Measurements from ENCODE around the gene MAL. TPM values are rescaled to one million over a fixed set of nuclear protein-coding genes. Genes with fewer than 3 reads are reported as not detected.
A peak's percentile ranks its signal among the peaks of the same experiment; 100 is the strongest.

MAL gene
- total RNA-seq, 1 donor from 2014 or later: 0.41 TPM

DNA sequence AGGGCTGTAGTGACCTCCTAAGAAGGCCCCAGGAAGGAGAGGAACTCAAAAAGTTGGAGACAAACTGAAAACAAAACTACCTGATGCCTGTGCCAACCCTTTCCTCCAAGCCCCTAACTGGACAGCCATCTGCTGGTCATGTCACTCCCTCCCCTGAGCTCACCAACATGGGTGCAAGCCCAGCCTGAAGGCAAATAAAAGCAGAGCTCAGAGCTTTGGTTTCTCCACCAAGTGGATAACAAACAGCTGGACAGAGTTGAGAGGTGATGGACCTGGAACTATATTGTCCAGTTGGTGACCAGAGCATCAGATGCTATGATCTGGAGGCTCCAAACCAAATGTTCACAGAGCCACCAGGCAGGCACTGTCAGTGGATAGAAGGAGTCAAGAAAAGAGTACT lies 34.6 kb upstream of the MAL start:
- Histone ChIP-seq H3K27me3 (ENCODE audit: insufficient read depth, low read length) (peaks cover 10% of the 10 kb centered on the region), H3K36me3 (ENCODE audit: insufficient read depth, low read length) (no peaks in the 10 kb centered on the region), H3K27ac (ENCODE audit: low read depth, low read length) (no peak overlapping the region), H3K4me1 (ENCODE audit: insufficient read depth, low read length) (no peaks in the 10 kb centered on the region), H4K20me1 (ENCODE audit: insufficient read depth, low read length) (no peaks in the 10 kb centered on the region), H2AFZ (ENCODE audit: low read depth, low read length) (no peak overlapping the region), H3K4me2 (ENCODE audit: low read length) (no peak overlapping the region), H3K9me3 (ENCODE audit: insufficient read depth, low read depth, low read length) (no peaks in the 10 kb centered on the region), H3K79me2 (ENCODE audit: insufficient read depth, low read length) (no peaks in the 10 kb centered on the region), H3K4me3 (ENCODE audit: insufficient read depth, low read depth, low read length) (no peak overlapping the region), H3K9ac (ENCODE audit: low read length) (no peak overlapping the region)
- Mint-ChIP-seq H3K27ac (ENCODE audit: unreplicated experiment) (no peak overlapping the region), H3K4me3 (ENCODE audit: unreplicated experiment) (no peak overlapping the region), H3K9me3 (ENCODE audit: unreplicated experiment) (peaks cover 3% of the 10 kb centered on the region), H3K27me3 (ENCODE audit: low read depth, unreplicated experiment) (peaks cover 54% of the 10 kb centered on the region), H3K4me1 (ENCODE audit: low read depth, unreplicated experiment) (no peaks in the 10 kb centered on the region), H3K36me3 (ENCODE audit: low read depth, unreplicated experiment) (no peaks in the 10 kb centered on the region)
- TF ChIP-seq, protein P1, sequence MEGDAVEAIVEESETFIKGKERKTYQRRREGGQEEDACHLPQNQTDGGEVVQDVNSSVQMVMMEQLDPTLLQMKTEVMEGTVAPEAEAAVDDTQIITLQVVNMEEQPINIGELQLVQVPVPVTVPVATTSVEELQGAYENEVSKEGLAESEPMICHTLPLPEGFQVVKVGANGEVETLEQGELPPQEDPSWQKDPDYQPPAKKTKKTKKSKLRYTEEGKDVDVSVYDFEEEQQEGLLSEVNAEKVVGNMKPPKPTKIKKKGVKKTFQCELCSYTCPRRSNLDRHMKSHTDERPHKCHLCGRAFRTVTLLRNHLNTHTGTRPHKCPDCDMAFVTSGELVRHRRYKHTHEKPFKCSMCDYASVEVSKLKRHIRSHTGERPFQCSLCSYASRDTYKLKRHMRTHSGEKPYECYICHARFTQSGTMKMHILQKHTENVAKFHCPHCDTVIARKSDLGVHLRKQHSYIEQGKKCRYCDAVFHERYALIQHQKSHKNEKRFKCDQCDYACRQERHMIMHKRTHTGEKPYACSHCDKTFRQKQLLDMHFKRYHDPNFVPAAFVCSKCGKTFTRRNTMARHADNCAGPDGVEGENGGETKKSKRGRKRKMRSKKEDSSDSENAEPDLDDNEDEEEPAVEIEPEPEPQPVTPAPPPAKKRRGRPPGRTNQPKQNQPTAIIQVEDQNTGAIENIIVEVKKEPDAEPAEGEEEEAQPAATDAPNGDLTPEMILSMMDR (IDR thresholded peaks at IDR 0.05; ENCODE audit: insufficient read depth, low read depth, low read length): no peak
- no peak for TF ChIP-seq EZH2 (IDR thresholded peaks at IDR 0.05; ENCODE audit: insufficient read depth, low read length)
- FAIRE-seq (no peak), DNase-seq (ENCODE audit: low read depth) (no peak)

DNA sequence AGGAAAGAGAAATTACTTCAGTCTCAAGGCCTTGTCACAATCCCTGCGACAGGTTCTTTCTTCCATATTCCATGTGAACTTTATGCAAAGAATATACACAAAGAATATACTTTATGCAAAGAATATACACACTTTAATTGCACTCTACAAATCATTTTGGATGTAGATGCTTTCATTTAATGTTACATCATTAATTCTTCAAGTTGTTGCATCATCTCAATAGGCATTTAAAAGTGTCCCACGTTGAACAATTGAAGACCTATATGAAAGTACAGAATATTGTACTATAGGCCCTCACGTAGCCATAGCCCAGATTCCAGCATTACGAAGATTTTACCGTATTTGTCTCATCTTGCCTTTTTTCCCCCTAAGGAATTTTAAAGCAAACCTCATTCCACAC lies 33.1 kb upstream of the MAL start:
- TF ChIP-seq, protein P1 (IDR thresholded peaks at IDR 0.05; ENCODE audit: insufficient read depth, low read depth, low read length): no peak
- TF ChIP-seq EZH2 (IDR thresholded peaks at IDR 0.05; ENCODE audit: insufficient read depth, low read length): no peak
- Mint-ChIP-seq H3K4me1 (ENCODE audit: low read depth, unreplicated experiment) (no peaks in the 10 kb centered on the region), H3K27me3 (ENCODE audit: low read depth, unreplicated experiment) (peaks cover 60% of the 10 kb centered on the region), H3K36me3 (ENCODE audit: low read depth, unreplicated experiment) (no peaks in the 10 kb centered on the region), H3K27ac (ENCODE audit: unreplicated experiment) (no peak overlapping the region), H3K9me3 (ENCODE audit: unreplicated experiment) (peaks cover 3% of the 10 kb centered on the region), H3K4me3 (ENCODE audit: unreplicated experiment) (no peak overlapping the region)
- H2AFZ ChIP-seq (ENCODE audit: low read depth, low read length): no peak overlapping the region
- no peaks in the 10 kb centered on the region for H3K36me3 ChIP-seq (ENCODE audit: insufficient read depth, low read length)
- no peak overlapping the region for H3K4me2 ChIP-seq (ENCODE audit: low read length)
- no peak overlapping the region for H3K9ac ChIP-seq (ENCODE audit: low read length)
- no peaks in the 10 kb centered on the region for H3K9me3 ChIP-seq (ENCODE audit: insufficient read depth, low read depth, low read length)
- H3K27ac ChIP-seq (ENCODE audit: low read depth, low read length): no peak overlapping the region
- FAIRE-seq: no peak
- no peak overlapping the region for H3K4me3 ChIP-seq (ENCODE audit: insufficient read depth, low read depth, low read length)
- no peak for DNase-seq (ENCODE audit: low read depth)
- H4K20me1 ChIP-seq (ENCODE audit: insufficient read depth, low read length): no peaks in the 10 kb centered on the region
- H3K4me1 ChIP-seq (ENCODE audit: insufficient read depth, low read length): no peaks in the 10 kb centered on the region
- no peaks in the 10 kb centered on the region for H3K79me2 ChIP-seq (ENCODE audit: insufficient read depth, low read length)
- H3K27me3 ChIP-seq (ENCODE audit: insufficient read depth, low read length): peaks cover 16% of the 10 kb centered on the region

DNA sequence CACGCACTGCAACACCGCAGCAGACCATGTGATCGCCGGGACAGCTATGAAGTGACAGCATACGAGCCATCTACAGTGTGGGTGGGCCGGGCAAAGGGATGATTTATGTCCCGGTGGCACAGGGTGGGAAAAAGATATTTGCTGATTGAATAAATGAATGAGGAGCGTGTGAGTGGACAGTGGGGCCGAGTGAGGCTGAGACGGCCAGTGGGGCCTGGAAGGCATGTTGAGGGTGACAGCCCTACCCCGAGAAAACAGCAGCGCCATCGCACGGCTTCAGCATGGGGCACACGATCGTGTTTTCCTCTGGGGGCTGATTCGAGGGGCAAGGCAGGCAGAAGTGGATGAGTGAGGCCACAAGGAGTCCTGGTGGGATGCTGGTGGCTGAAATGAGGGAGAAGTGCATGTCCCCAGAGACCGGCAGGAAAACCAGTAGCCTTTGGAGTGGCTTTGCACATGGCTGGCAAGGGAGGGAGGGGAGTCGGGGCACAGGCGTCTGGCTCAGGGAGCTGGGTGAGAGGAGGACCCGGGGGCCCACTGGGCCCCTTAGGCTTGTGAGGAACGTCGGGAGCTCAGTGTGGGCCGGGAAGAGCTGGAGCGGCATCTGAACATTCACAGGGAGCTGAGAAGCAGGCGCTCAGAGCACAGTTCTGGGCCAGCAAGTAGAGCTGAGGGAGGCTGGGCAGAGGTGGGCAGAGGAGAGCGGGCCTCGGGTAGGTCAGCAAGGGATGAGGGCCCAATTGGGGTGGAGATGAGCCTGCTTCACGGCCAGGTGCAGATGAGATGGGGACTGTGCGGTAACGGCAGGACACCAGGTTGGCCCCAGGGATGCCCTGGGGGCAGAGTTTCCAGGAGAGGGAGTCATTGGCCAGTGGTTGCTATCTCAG lies 32.1 kb upstream of the MAL start:
- Histone ChIP-seq H3K9me3 (ENCODE audit: insufficient read depth, low read depth, low read length) (no peaks in the 10 kb centered on the region), H4K20me1 (ENCODE audit: insufficient read depth, low read length) (no peaks in the 10 kb centered on the region), H3K27me3 (ENCODE audit: insufficient read depth, low read length) (peaks cover 18% of the 10 kb centered on the region), H3K36me3 (ENCODE audit: insufficient read depth, low read length) (no peaks in the 10 kb centered on the region), H3K27ac (ENCODE audit: low read depth, low read length) (no peak overlapping the region), H3K4me2 (ENCODE audit: low read length) (no peak overlapping the region), H3K4me1 (ENCODE audit: insufficient read depth, low read length) (no peaks in the 10 kb centered on the region), H3K9ac (ENCODE audit: low read length) (no peak overlapping the region), H3K79me2 (ENCODE audit: insufficient read depth, low read length) (no peaks in the 10 kb centered on the region), H3K4me3 (ENCODE audit: insufficient read depth, low read depth, low read length) (no peak overlapping the region), H2AFZ (ENCODE audit: low read depth, low read length) (no peak overlapping the region)
- DNase-seq (ENCODE audit: low read depth): no peak
- peak overlapping the region; percentile 16 for H3K27ac Mint-ChIP-seq (ENCODE audit: unreplicated experiment)
- H3K9me3 Mint-ChIP-seq (ENCODE audit: unreplicated experiment): peaks cover 3% of the 10 kb centered on the region
- no peaks in the 10 kb centered on the region for H3K4me1 Mint-ChIP-seq (ENCODE audit: low read depth, unreplicated experiment)
- FAIRE-seq: no peak
- H3K36me3 Mint-ChIP-seq (ENCODE audit: low read depth, unreplicated experiment): no peaks in the 10 kb centered on the region
- H3K27me3 Mint-ChIP-seq (ENCODE audit: low read depth, unreplicated experiment): peaks cover 64% of the 10 kb centered on the region
- no peak for TF ChIP-seq EZH2 (IDR thresholded peaks at IDR 0.05; ENCODE audit: insufficient read depth, low read length)
- TF ChIP-seq, protein P1 (IDR thresholded peaks at IDR 0.05; ENCODE audit: insufficient read depth, low read depth, low read length): no peak
- no peak overlapping the region for H3K4me3 Mint-ChIP-seq (ENCODE audit: unreplicated experiment)
